IPS DF 4.7 (cell line): ENCODE data around the gene SLC31A1.
"Not testable (repeated sequence)": the region's sequence is repeated elsewhere in the genome, so short reads cannot be mapped to it uniquely, and the experiment has no call there.

Experiments
- DNase-seq: peaks from one replicate; pipeline ENCODE4 v3.0.0-alpha.2; 2013; ENCODE audit warnings: low spot score; ENCODE audit errors: extremely low read depth

Gene SLC31A1

DNA sequence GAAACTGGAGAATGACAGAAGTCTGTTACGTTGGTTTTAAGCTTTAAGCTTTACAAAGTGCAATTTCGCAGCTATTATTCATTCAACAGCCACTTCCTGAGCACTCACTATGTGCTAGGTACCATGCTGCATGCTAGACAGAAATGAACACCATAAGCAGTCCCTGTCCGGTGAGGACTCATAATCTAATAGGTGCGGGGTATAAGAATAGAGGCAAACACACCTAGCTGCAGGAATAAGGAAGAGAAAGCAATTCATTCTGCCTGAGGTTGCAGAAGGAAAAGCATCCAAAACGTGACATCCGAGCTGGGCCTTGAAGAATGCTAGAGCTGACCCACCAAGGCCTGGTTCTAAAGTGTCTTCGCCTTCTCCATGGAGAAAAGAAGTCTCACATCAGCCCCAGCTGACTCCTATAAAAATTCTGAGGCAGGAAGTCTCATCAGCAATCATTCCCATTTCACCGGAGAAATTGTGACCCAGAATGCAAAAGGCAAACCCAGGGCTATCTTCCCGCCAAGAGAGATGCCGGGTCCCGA lies 809 bp upstream of the SLC31A1 start:
- DNase-seq = no peak

- no peak for DNase-seq
These were observed 597 bp downstream of the SLC31A1 start for GRCh38 chr9:113221800-113222481.

- DNase-seq = no peak
These were observed 1.1 kb downstream of the SLC31A1 start for GRCh38 chr9:113222482-113222841.

- DNase-seq = no peak
These were observed 2.6 kb downstream of the SLC31A1 start for GRCh38 chr9:113223963-113224362.

- no peak for DNase-seq
These were observed 6.1 kb downstream of the SLC31A1 start for GRCh38 chr9:113227436-113227835.

- no peak for DNase-seq
These were observed 6.9 kb downstream of the SLC31A1 start for GRCh38 chr9:113228130-113228665.

GRCh38 chr9:113231701-113232100 lies 10.4 kb downstream of the SLC31A1 start:
- DNase-seq = no peak

DNA sequence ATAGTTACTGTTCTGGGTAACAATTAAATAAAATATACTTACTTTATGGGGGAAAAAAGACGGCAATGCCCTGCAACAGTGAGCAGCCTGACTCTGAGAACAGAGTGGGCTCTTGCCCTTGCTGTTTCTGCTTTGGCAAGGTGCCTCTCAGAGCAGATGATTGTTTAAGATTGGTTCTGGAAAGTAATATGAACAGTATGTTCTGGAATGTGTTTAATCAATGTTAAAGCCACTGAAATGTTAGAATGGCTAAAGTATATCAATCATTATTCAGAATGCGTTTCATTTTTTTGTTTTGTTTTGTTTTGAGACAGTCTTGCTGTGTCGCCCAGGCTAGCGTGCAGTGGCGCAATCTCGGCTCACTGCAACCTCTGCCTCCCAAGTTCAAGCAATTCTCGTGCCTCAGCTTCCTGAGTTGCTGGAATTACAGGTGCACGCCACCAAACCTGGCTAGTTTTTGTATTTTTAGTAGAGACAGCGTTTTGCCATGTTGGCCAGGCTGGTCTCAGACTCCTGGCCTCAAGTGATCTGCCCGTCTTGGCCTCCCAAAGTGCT lies 14.4 kb downstream of the SLC31A1 start:
- not testable (repeated sequence) for DNase-seq

GRCh38 chr9:113237026-113237425 lies 15.7 kb downstream of the SLC31A1 start:
- DNase-seq = no peak

DNA sequence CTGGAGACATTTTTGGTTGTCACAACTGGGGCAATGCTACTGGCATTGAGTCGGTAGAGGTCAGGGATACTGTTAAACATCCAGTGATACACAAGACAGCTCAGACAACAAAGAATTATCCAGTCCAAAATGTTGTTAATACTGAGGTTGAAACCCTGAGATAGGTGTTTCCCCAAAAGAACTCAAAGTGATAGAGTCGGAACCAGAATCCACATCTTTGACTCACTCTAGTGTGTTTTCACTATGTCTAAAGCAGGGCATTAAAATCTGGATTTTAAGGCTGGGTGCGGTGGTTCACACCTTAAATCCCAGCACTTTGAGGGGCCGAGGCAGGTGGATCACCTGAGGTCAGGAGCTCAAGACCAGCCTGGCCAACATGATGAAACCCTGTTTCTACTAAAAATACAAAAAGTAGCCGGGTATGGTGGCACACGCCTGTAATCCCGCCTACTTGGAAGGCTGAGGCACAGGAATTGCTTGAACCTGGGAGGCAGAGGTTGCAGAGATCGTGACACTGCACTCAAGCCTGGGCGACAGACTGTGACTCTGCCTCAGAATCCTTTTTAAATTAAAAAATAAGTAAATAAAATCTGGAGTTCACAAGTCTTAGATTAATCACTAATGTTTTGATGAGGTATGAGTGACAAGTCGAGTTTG lies 17.0 kb downstream of the SLC31A1 start:
- no peak for DNase-seq

DNA sequence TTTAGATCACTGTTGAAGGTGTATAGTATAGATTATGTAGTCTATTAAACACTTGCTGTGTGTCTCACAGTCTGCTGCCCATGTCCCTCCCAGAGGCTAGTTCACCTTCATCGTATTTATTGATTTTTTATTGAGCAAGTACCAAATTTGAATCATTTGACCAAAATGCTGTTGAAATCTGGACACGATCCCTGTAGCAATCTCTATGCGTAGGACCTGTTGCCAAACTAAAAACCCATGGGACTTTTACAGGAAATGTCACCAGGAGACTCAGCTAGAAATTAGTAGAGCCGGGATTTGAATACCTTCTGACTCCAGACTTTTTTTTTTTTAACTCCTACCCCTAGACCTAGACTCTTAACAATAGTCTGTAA lies 17.5 kb downstream of the SLC31A1 start:
- no peak for DNase-seq

DNA sequence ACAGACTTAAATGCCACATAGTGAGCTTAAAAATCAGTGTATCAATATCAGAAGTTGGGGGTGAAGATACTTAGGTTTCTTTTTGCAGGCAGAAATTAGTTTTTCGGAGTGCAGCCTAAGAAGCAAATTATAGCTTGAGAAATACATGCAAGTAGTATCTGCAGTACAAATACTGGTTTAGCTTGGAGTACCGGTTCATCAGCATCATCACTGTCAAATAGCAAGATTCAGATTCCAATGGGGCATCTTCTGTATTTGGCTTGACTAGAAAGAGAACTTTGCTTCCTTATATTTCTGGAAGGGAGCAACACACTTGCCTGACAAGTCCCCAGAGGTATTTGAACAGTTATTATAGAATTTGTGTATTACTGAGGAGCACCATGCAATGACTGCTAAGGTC lies 19.8 kb downstream of the SLC31A1 start:
- DNase-seq = no peak

DNA sequence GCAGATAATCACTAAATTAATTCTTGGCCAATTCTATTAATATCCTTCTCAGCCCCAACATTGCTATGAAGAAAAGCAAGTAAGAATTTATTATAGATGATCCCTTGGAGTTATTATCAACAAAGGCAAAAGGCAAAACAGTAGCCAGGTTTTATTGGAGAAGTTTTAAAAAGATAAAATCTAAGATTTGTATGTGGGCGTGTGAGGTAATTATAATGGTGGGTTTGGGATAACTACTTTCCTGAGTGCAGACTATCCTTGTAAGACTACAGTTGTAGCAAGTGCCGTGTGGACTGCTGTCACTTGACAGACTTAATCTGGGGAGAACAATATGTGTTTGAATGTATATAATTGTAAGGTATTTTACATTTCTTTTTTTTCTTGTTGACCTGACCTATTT lies 23.2 kb downstream of the SLC31A1 start:
- DNase-seq = no peak

DNA sequence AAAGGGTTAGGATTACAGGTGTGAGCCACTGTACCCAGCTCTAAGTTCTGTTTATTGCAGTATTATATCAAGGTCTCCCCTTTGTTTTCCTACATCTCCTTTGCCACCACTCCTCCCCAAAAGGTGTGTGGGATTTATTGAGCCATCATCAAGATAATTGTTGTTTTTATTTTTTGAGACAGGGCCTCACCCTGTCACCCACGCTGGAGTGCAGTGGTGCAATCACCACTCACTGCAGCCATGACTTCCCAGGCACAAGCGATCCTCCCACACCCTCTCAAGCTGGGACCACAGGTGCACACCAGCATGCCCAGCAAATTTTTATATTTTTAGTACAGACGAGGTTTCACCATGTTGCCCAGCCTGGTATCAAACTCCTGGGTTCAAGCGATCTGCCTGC lies 24.6 kb downstream of the SLC31A1 start:
- DNase-seq = no peak

DNA sequence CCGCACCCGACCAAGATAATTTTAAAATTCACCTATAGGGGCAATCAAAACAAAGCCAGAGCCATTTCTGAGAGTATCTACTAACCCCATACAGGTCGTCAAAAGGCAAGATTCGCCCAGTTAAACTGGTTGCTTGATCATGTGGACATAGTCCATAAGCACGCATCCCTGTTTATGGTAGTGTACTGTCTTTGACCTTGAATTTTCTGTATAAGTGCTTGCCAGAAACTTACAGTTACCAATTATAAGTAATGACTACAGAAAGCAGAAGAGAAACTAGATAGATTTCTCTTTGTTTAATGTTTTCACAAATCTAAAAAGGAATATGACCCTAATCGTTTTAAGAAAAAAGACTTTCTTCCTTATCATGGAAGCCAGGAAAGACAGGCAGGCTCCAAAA lies 25.6 kb downstream of the SLC31A1 start:
- DNase-seq = no peak

DNA sequence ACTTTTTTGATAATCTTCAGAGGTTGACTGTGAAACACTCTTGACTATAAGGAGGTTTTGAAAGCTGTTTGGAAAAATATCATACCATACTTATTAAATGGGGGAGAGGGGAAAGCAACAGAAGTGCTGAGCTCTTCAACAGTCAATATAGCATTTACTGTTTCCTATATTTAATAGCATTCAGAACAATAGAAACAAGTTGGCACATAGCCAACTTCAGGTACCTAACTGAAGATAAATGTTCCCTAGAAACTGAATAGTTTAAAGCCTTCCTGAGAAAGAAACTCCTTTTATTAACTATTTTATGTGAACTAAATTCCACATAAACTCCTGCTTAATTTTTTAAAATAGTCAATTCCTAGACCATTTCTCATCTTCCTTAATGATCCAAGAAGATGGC lies 26.3 kb downstream of the SLC31A1 start:
- no peak for DNase-seq

GRCh38 chr9:113249661-113250060 lies 28.3 kb downstream of the SLC31A1 start:
- DNase-seq = not testable (repeated sequence)

GRCh38 chr9:113250807-113251206 lies 29.5 kb downstream of the SLC31A1 start:
- DNase-seq = no peak

GRCh38 chr9:113254991-113255390 lies 33.6 kb downstream of the SLC31A1 start:
- DNase-seq = no peak

GRCh38 chr9:113255438-113255837 lies 34.1 kb downstream of the SLC31A1 start:
- DNase-seq = no peak

DNA sequence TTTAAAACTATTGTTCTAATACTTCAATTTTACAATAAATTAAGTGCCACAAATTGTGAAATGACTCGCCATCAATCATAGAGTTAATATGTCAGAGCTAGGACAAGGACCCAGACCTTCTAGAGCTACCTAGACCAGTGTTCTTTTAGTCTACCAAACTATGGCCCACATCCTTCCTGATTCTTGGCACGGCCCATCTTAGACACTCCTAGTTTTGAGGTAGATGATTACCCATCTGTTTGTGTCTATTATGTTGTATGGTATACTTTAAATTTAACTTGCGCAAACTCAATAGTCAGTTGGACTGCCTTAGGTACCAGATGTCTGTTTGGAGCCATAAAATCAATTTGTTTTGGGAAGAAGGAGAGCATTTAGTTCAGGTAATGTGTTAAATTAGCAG lies 36.5 kb downstream of the SLC31A1 start:
- DNase-seq = no peak

- DNase-seq = no peak
These were observed 36.9 kb downstream of the SLC31A1 start for GRCh38 chr9:113258282-113258681.
